SK-N-SH treated with all-trans-retinoic acid at 6 μM for 48 hours (cell line): ENCODE results near the gene RTP1.

Experiments
- ATAC-seq: fragments of 200-7000 bp; cut with Tn5 transposase; 3 replicates; pipeline ENCODE4 v1.9.1; 2020; ENCODE audit warnings: mild to moderate bottlenecking, moderate library complexity
- ARNTL ChIP-seq: fragments of 450-650 bp; formaldehyde crosslinking; IDR thresholded peaks from 2 replicates; pipeline ENCODE4 v1.5.0; 2020; ENCODE audit warnings: low read depth, mild to moderate bottlenecking, moderate library complexity, borderline replicate concordance
- BACH2 ChIP-seq: fragments of 250-450 bp; sonication (Bioruptor Pico); IDR thresholded peaks from 2 replicates; pipeline ENCODE4 v1.9.0; 2021; ENCODE audit warnings: mild to moderate bottlenecking, borderline replicate concordance
- CREB5 ChIP-seq: fragments of 250-450 bp; sonication (Bioruptor Pico); IDR thresholded peaks from 2 replicates; pipeline ENCODE4 v1.5.1; 2020; ENCODE audit warnings: low read depth, mild to moderate bottlenecking, moderate library complexity
- CSDC2 ChIP-seq: fragments of 250-450 bp; sonication (Bioruptor Pico); IDR thresholded peaks from 2 replicates; pipeline ENCODE4 v1.5.0; 2020; ENCODE audit warnings: mild to moderate bottlenecking, moderate library complexity
- ESRRG ChIP-seq: fragments of 250-450 bp; sonication (Bioruptor Pico); IDR thresholded peaks from 2 replicates; pipeline ENCODE4 v1.6.1; 2021; ENCODE audit warnings: mild to moderate bottlenecking
- GLIS3 ChIP-seq: fragments of 250-450 bp; sonication (Bioruptor Pico); IDR thresholded peaks from 2 replicates; pipeline ENCODE4 v1.5.0; 2020; ENCODE audit warnings: mild to moderate bottlenecking, moderate library complexity
- ISL1 ChIP-seq: fragments of 250-450 bp; sonication (Bioruptor Pico); IDR thresholded peaks from 2 replicates; pipeline ENCODE4 v2.1.2; 2022; ENCODE audit warnings: mild to moderate bottlenecking, moderate library complexity
- OSR1 ChIP-seq: fragments of 250-450 bp; sonication (Bioruptor Pico); IDR thresholded peaks from 2 replicates; pipeline ENCODE4 v1.8.0; 2022; ENCODE audit warnings: moderate library complexity, mild to moderate bottlenecking, inconsistent platforms
- PATZ1 ChIP-seq: fragments of 250-450 bp; sonication (Bioruptor Pico); IDR thresholded peaks from 2 replicates; pipeline ENCODE4 v1.8.0; 2020; ENCODE audit warnings: mild to moderate bottlenecking, moderate library complexity, borderline replicate concordance
- POU6F1 ChIP-seq: fragments of 250-450 bp; sonication (Bioruptor Pico); IDR thresholded peaks from 2 replicates; pipeline ENCODE4 v1.8.0; 2021; ENCODE audit warnings: low read depth, mild to moderate bottlenecking, moderate library complexity, borderline replicate concordance
- PPARA ChIP-seq: fragments of 250-450 bp; sonication (Bioruptor Pico); IDR thresholded peaks from 2 replicates; pipeline ENCODE4 v1.5.0; 2020; ENCODE audit warnings: mild to moderate bottlenecking, borderline replicate concordance
- RARB ChIP-seq: fragments of 250-450 bp; sonication (Bioruptor Pico); IDR thresholded peaks from 2 replicates; pipeline ENCODE4 v1.8.0; 2021; ENCODE audit warnings: mild to moderate bottlenecking, moderate library complexity
- SNAI2 ChIP-seq: fragments of 250-450 bp; sonication (Bioruptor Pico); IDR thresholded peaks from 2 replicates; pipeline ENCODE4 v1.5.0; 2020; ENCODE audit warnings: mild to moderate bottlenecking, moderate library complexity
- TCF4 ChIP-seq: fragments of 250-450 bp; sonication (Bioruptor Pico); IDR thresholded peaks from 2 replicates; pipeline ENCODE4 v1.8.0; 2021; ENCODE audit warnings: mild to moderate bottlenecking, moderate library complexity, borderline replicate concordance
- TOX ChIP-seq: fragments of 250-450 bp; sonication (Bioruptor Pico); IDR thresholded peaks from 2 replicates; pipeline ENCODE4 v1.8.0; 2021; ENCODE audit warnings: mild to moderate bottlenecking, moderate library complexity, borderline replicate concordance
- TSHZ2 ChIP-seq: fragments of 250-450 bp; sonication (Bioruptor Pico); IDR thresholded peaks from 2 replicates; pipeline ENCODE4 v1.5.0; 2020; ENCODE audit warnings: mild to moderate bottlenecking, moderate library complexity
- ZC3H10 ChIP-seq: fragments of 250-450 bp; sonication (Bioruptor Pico); IDR thresholded peaks from 2 replicates; pipeline ENCODE4 v1.5.1; 2021; ENCODE audit warnings: mild to moderate bottlenecking, moderate library complexity
- ZFP30 ChIP-seq: fragments of 450-650 bp; formaldehyde crosslinking; IDR thresholded peaks from 2 replicates; pipeline ENCODE4 v1.5.0; 2022; ENCODE audit warnings: mild to moderate bottlenecking, moderate library complexity
- ZNF70 ChIP-seq: fragments of 450-650 bp; formaldehyde crosslinking; IDR thresholded peaks from 2 replicates; pipeline ENCODE4 v1.5.0; 2020; ENCODE audit warnings: mild to moderate bottlenecking, moderate library complexity
- ZNF8 ChIP-seq: fragments of 450-650 bp; formaldehyde crosslinking; IDR thresholded peaks from 2 replicates; pipeline ENCODE4 v1.5.0; 2020; ENCODE audit warnings: mild to moderate bottlenecking, moderate library complexity

RTP1 gene

GRCh38 chr3:187209491-187209890, 12.2 kb downstream of the RTP1 start:
- TF ChIP-seq TOX (CRISPR knock-in tag), result no peak
- TF ChIP-seq PPARA (CRISPR knock-in tag), result no peak
- TF ChIP-seq ZNF70 (CRISPR knock-in tag), result no peak
- no peak for TF ChIP-seq SNAI2 (CRISPR knock-in tag)
- TF ChIP-seq RARB (CRISPR knock-in tag), result no peak
- no peak for TF ChIP-seq ISL1
- TF ChIP-seq POU6F1 (CRISPR knock-in tag), result no peak
- no peak for TF ChIP-seq CSDC2
- no peak for TF ChIP-seq ESRRG
- no peak for TF ChIP-seq ZFP30 (CRISPR knock-in tag)
- TF ChIP-seq ARNTL (CRISPR knock-in tag), result no peak
- TF ChIP-seq OSR1, result no peak
- TF ChIP-seq BACH2 (CRISPR knock-in tag), result no peak
- ATAC-seq, result no peak

GRCh38 chr3:187210091-187210490, 12.8 kb downstream of the RTP1 start:
- ATAC-seq, result no peak
- TF ChIP-seq ZNF8 (no peak), ARNTL (CRISPR knock-in tag) (no peak), CSDC2 (no peak), CREB5 (CRISPR knock-in tag) (no peak), PPARA (CRISPR knock-in tag) (no peak), ZNF70 (CRISPR knock-in tag) (no peak), OSR1 (no peak), GLIS3 (CRISPR knock-in tag) (no peak), ZFP30 (CRISPR knock-in tag) (no peak), POU6F1 (CRISPR knock-in tag) (no peak), TSHZ2 (CRISPR knock-in tag) (no peak)

GRCh38 chr3:187210545-187211327, 13.4 kb downstream of the RTP1 start:
- TF ChIP-seq TCF4, result no peak
- TF ChIP-seq, all 23 proteins: peak for 0
- no peak for ATAC-seq

GRCh38 chr3:187211532-187212195, 14.4 kb downstream of the RTP1 start:
- no peak for ATAC-seq
- no peak for TF ChIP-seq ZC3H10 (CRISPR knock-in tag)
- no peak for TF ChIP-seq ISL1
- TF ChIP-seq ESRRG, result no peak
- TF ChIP-seq TCF4, result no peak
- TF ChIP-seq ZFP30 (CRISPR knock-in tag), result no peak
- no peak for TF ChIP-seq RARB (CRISPR knock-in tag)
- no peak for TF ChIP-seq PATZ1 (CRISPR knock-in tag)
- TF ChIP-seq ZNF70 (CRISPR knock-in tag), result no peak
- no peak for TF ChIP-seq CREB5 (CRISPR knock-in tag)
- no peak for TF ChIP-seq TOX (CRISPR knock-in tag)
- no peak for TF ChIP-seq TSHZ2 (CRISPR knock-in tag)
- TF ChIP-seq PPARA (CRISPR knock-in tag), result no peak
